Measurements from ENCODE around the gene KLHL15.
A peak's percentile ranks its signal among the peaks of the same experiment; 100 is the strongest.
"Not testable (repeated sequence)": the region's sequence is repeated elsewhere in the genome, so short reads cannot be mapped to it uniquely, and the experiment has no call there.

KLHL15 gene, protein sequence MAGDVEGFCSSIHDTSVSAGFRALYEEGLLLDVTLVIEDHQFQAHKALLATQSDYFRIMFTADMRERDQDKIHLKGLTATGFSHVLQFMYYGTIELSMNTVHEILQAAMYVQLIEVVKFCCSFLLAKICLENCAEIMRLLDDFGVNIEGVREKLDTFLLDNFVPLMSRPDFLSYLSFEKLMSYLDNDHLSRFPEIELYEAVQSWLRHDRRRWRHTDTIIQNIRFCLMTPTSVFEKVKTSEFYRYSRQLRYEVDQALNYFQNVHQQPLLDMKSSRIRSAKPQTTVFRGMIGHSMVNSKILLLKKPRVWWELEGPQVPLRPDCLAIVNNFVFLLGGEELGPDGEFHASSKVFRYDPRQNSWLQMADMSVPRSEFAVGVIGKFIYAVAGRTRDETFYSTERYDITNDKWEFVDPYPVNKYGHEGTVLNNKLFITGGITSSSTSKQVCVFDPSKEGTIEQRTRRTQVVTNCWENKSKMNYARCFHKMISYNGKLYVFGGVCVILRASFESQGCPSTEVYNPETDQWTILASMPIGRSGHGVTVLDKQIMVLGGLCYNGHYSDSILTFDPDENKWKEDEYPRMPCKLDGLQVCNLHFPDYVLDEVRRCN

DNA sequence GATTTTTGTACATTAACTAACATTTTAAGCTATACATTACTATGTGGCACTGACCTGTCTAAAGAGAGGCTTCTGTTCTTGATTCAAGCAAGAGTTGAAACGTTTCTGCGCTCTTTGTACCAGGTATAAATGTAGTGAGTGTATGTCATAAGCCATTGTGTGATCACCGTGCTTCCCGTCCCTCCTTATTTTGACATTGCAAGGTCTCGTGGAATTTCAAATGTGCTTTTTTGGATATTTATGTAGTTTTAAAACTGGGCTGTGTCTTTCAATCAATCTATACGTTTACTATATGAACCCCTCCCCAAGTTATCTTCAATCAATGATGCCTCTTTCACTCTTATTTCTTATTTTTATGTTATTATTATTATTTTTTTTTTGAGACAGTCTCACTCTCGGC lies at the start of gene KLHL15:
KLHL15 (minus strand) TSS at position 101 of the 400 bp plus-strand sequence. CDS start 20,493 bp downstream, outside the sequence.
- DNase-seq: no peak

- no peak for DNase-seq
Observed at GRCh38 chrX:24069877-24070276, 42.9 kb upstream of the KLHL15 start.

DNA sequence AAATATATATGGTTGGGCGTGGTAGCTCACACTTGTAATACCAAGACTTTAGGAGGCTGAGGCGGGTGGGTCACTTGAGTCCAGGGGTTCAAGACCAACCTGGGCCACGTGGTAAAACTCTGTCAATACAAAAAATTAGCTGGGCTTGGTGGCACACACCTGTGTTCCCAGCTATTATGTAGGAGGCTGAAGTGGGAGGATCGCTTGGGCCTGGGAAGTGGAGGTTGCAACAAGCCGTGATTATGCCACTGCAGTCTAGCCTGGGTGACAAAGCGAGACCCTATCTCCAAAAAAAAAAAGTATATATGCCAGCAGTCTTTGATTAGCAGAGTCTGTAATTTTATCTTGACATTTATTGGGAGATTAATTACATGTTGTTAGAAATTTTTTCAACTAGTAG lies 36.5 kb upstream of the KLHL15 start:
- no peak for DNase-seq

DNA sequence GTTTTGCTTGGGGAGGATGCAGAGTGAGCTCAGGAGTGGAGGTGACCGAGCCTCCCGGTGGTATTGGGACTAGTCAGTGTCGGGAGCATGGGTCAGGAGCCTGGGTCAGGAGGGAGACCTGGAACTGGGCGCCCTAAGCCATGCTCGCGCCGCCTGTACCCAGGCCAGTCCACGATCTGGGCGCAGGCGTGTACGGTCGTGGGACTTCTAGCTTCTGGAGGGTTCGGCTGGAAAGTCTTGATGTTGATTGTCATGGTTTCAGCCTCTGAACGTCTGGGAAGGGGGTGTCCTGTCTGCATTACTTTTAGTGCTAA lies 28.0 kb upstream of the KLHL15 start:
- no peak for DNase-seq

- DNase-seq: peak; percentile 99
Observed at GRCh38 chrX:24054182-24055042, 27.4 kb upstream of the KLHL15 start, which contains the start of gene EIF2S3. Gene EIF2S3, plus strand, starts transcription at chrX:24054956. Its CDS starts 13 bp downstream, at chrX:24054969.

- not testable (repeated sequence) for DNase-seq
Observed at GRCh38 chrX:24050522-24051318, 23.7 kb upstream of the KLHL15 start.

DNA sequence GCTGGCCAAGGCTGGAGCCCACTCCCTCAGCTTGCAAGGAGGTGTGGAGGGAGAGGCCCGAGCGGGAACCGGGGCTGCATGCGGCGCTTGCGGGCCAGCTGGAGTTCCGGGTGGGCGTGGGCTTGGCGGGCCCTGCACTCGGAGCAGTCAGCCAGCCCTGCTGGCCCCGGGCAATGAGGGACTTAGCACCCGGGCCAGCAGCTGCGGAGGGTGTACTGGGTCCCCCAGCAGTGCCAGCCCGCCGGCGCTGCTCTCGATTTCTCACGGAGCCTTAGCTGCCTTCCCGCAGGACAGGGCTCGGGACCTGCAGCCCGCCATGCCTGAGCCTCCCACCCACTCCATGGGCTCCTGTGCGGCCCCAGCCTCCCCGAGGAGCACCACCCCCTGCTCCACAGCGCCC lies 22.7 kb upstream of the KLHL15 start:
- not testable (repeated sequence) for DNase-seq

DNA sequence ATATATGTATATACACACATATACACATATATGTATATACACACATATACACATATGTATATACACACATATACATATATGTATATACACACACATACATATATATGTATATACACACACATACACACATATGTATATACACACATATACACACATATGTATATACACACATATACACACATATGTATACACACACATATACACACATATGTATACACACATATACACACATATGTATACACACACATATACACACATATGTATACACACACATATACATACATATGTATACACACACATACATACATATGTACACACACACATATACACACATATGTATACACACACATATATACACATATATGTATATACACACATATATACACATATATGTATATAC lies 19.1 kb upstream of the KLHL15 start:
- not testable (repeated sequence) for DNase-seq

DNA sequence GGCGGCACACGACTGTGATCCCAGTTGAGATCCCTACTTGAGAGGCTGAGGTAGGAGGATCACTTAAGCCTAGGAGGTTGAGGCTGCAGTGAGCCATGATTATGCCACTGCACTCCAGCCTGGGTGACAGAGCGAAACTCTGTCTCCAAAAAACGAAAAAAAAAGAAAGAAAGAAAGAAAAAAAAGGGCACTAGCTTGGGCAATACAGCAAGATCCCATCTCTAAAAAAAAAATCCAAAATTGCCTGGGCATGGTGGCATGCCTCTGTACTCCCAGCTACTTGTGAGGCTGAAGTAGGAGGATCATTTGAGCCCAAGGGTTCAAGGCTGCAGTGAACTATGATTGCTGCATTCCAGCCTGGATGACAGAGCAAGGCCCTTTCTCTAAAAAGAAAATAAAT lies 10.7 kb upstream of the KLHL15 start:
- DNase-seq: no peak

DNA sequence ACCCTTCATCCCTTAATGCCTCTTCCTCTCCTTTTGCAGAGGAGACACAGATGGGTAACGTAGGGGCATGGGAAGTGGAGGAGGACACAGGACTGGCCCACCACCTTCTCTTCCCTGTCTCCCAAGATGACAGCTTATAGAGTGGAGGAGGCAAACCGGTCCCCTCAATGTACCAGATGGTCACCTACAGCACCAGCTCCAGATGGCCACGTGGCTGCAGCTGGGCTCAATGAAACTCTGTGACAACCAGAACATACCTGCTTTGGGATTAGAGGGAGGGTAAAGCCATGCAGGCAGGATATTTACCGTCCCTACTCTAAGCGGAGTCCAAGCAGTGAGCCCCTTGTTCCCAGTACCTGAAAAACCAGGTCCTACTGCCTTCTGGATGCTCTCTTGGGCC lies 7.5 kb upstream of the KLHL15 start:
- no peak for DNase-seq

- no peak for DNase-seq
Observed at GRCh38 chrX:24030597-24030996, 3.6 kb upstream of the KLHL15 start.

DNA sequence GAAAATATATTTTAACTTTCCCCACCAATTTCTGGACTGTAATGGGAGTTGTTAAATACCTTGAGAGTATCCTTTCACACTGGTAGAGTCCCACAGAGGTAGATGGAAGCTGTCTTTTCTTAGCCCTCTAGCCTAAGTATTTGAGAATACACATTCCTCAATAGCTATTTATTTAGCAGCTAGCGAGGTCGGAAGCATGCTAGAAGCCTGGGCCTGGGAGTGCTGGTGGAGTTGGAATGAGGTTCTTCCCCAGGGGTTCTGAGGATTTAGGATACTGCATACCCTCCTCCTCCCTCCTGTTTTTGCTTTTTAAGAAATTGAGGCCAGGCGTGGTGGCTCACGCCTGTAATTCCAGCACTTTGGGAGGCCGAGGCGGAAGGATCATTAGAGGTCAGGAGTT lies 999 bp upstream of the KLHL15 start:
- DNase-seq: no peak

- DNase-seq: no peak
Observed at GRCh38 chrX:24026432-24026831, 554 bp downstream of the KLHL15 start.

GRCh38 chrX:24025741-24026403 lies 1.1 kb downstream of the KLHL15 start:
- peak; percentile 67 for DNase-seq

GRCh38 chrX:24024819-24025740 lies 1.9 kb downstream of the KLHL15 start:
- peak; percentile 76 for DNase-seq

GRCh38 chrX:24023972-24024669 lies 2.9 kb downstream of the KLHL15 start:
- DNase-seq: peak; percentile 10

GRCh38 chrX:24023544-24023943 lies 3.4 kb downstream of the KLHL15 start:
- no peak for DNase-seq

- no peak for DNase-seq
Observed at GRCh38 chrX:24020306-24020876, 6.6 kb downstream of the KLHL15 start.

DNA sequence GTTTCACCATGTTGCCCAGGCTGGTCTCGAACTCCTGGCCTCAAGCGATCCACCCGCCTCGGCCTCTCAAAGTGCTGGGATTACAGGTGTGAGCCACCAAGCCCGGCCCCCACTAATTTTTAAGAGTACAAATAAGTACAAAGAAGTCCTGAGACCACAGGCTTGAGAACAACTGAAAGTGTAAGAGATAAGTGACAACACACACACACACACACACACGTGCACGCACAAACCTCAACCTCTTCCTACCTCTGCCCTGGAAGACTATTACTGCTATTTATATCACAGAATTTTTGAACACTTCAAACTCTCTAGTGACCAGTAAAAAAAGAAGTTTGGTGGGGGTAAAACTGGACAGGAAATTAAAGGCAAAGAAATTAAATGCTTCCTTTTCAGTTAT lies 7.5 kb downstream of the KLHL15 start:
- no peak for DNase-seq

DNA sequence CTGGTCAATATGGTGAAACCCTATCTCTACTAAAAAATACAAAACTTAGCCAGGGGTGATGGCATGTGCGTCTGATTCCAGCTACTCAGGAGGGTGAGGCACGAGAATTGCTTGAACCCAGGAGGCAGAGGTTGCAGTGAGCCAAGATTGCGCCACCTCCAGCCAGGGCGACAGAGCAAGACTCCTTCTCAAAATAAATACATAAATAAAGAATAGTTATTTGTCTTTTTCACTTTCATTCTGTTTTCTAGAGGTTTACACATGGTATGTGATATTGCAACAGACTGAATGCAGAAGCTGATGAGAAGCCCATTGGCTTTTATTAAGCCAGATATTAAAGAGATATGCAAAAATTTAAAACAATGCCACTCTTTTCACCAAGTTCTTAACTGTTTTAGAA lies 8.2 kb downstream of the KLHL15 start:
- no peak for DNase-seq

Measured in retina (tissue), 1 donor.